ENCODE results near the gene AQP6. TPM values are rescaled to one million over a fixed set of nuclear protein-coding genes. Genes with fewer than 3 reads are reported as not detected.

Gene AQP6
- total RNA-seq, 1 experiment from 2014 or later, result 0.09 TPM

DNA sequence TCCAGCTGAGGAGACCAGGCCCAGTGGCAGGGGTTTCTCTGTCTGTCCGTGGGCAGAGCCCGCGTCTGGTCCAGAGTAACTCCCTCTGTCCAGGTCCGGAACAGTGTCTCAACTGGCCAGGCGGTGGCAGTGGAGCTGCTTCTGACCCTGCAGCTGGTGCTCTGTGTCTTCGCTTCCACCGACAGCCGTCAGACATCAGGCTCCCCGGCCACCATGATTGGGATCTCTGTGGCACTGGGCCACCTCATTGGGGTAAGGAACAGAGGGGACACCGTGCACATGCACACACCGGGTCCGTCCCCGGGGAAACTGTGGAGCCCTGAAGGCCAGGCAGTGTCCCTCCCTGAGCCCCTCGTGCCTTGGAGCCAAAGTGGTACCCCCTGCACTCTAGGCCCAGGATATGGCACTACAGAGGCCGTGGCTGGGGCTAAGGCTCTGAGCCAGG is 1.5 kb downstream of the AQP6 start:
- Histone ChIP-seq H3K27ac (ENCODE audit: insufficient read length, low read depth, low read length) (no peak overlapping the region), H2BK15ac (ENCODE audit: low read depth, low read length) (no peak overlapping the region), H2BK20ac (ENCODE audit: low read depth, low read length, poor library complexity, severe bottlenecking) (no peak overlapping the region), H2BK120ac (ENCODE audit: low read depth, low read length, poor library complexity, severe bottlenecking) (no peak overlapping the region), H3K18ac (ENCODE audit: insufficient read length, low read depth, low read length) (no peak overlapping the region), H2AK5ac (ENCODE audit: insufficient read length, low read length) (no peak overlapping the region), H3K79me2 (ENCODE audit: insufficient read depth, low read length) (no peaks in the 10 kb centered on the region), H3K27me3 (ENCODE audit: insufficient read depth, low read length) (no peaks in the 10 kb centered on the region; the same call in 1 of the 2 replicates), H3K23ac (ENCODE audit: insufficient read length, low read depth, low read length) (no peak overlapping the region), H4K20me1 (ENCODE audit: control insufficient read depth, insufficient read depth, insufficient read length) (no peaks in the 10 kb centered on the region), H2BK5ac (ENCODE audit: insufficient read length, low read length) (no peak overlapping the region), H3K4ac (ENCODE audit: low read depth, low read length) (no peak overlapping the region), H3K79me1 (ENCODE audit: insufficient read depth, low read depth, low read length, poor library complexity, severe bottlenecking) (no peaks in the 10 kb centered on the region), H2AFZ (ENCODE audit: low read length) (no peak overlapping the region), H3K9ac (ENCODE audit: extremely low read depth, insufficient read length, low read length) (no peak overlapping the region), H3K4me1 (ENCODE audit: insufficient read depth, low read length) (no peaks in the 10 kb centered on the region), H4K5ac (ENCODE audit: insufficient read length, low read depth, low read length) (no peak overlapping the region), H3K23me2 (ENCODE audit: insufficient read length, low read depth, low read length, poor library complexity, severe bottlenecking) (no peaks in the 10 kb centered on the region), H3K4me2 (ENCODE audit: insufficient read depth, insufficient read length, low read length) (no peak overlapping the region), H4K91ac (ENCODE audit: insufficient read length, low read depth, low read length) (no peak overlapping the region), H3K9me3 (ENCODE audit: control insufficient read depth, low read depth, low read length) (no peaks in the 10 kb centered on the region), H4K8ac (replicated peaks; ENCODE audit: insufficient read length, low read depth, low read length) (no peak overlapping the region), H3T11ph (ENCODE audit: low read length) (no peak overlapping the region), H3K56ac (ENCODE audit: insufficient read length, low read depth, low read length) (no peak overlapping the region), H3K14ac (ENCODE audit: insufficient read depth, low read length) (no peak overlapping the region), H2BK12ac (ENCODE audit: insufficient read length, low read depth, low read length) (no peak overlapping the region)
- no peaks in the 10 kb centered on the region for H3K36me3 Mint-ChIP-seq (ENCODE audit: insufficient read depth in 1 of 3, low read depth in 3 of 3)
- WGBS (ENCODE audit: extremely low coverage, insufficient read length, low lambda C conversion rate), result no CpG with 5 or more reads among the region's 15 CpGs
- H3K27me3 Mint-ChIP-seq (ENCODE audit: low read depth), result peaks cover 3% of the 10 kb centered on the region; the same call in 1 of the 2 replicates
- no peaks in the 10 kb centered on the region for H3K9me3 Mint-ChIP-seq
- peak; percentile 71 for DNase-seq
- no peak overlapping the region for H3K27ac Mint-ChIP-seq
- TF ChIP-seq, protein P1, sequence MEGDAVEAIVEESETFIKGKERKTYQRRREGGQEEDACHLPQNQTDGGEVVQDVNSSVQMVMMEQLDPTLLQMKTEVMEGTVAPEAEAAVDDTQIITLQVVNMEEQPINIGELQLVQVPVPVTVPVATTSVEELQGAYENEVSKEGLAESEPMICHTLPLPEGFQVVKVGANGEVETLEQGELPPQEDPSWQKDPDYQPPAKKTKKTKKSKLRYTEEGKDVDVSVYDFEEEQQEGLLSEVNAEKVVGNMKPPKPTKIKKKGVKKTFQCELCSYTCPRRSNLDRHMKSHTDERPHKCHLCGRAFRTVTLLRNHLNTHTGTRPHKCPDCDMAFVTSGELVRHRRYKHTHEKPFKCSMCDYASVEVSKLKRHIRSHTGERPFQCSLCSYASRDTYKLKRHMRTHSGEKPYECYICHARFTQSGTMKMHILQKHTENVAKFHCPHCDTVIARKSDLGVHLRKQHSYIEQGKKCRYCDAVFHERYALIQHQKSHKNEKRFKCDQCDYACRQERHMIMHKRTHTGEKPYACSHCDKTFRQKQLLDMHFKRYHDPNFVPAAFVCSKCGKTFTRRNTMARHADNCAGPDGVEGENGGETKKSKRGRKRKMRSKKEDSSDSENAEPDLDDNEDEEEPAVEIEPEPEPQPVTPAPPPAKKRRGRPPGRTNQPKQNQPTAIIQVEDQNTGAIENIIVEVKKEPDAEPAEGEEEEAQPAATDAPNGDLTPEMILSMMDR (conservative IDR thresholded peaks at IDR 0.05), result peak; percentile 48; the same call in 2 of the 3 replicates
- H3K4me3 Mint-ChIP-seq, result no peak overlapping the region
- peaks cover 13 to 21% of the 10 kb centered on the region in 2 experiments for H3K4me1 Mint-ChIP-seq

Measured in H9 (cell line).